Adrenal gland (tissue), 5 donors: ENCODE data around the gene TP53RK.

Source experiments
- CTCF ChIP-seq, 6 experiments: fragments of 450-650 bp in 4 of 6; fragments of 200-600 bp in 2 of 6; sonication (generic) in 1 of 6; IDR thresholded peaks; 1 replicate in 5 of 6; 2 replicates in 1 of 6; pipeline versions ENCODE4 v1.5.1 to v1.8.0; 2016 to 2021; ENCODE audit warnings: antibody characterized with exemption in 6 of 6, mild to moderate bottlenecking in 2 of 6, moderate library complexity in 1 of 6
- POLR2A ChIP-seq, 2 donors: fragments of 450-650 bp; IDR thresholded peaks; one replicate each; pipeline ENCODE4 v1.6.1; 2017; ENCODE audit warnings: antibody characterized with exemption in 2 of 2, mild to moderate bottlenecking in 2 of 2, moderate library complexity in 1 of 2
- donor health status: DM: no; HTN: no; CAD: no.

- TF ChIP-seq CTCF (IDR thresholded peaks at IDR 0.05) (no peak), POLR2A (IDR thresholded peaks at IDR 0.05) (no peak)
Observed at GRCh38 chr20:46673394-46674252, 15.6 kb downstream of the TP53RK start.
